Measurements from ENCODE around the gene GOLGA5.

GRCh38 chr14:92813201-92813600, 19.1 kb downstream of the GOLGA5 start:
- TF ChIP-seq EZH2 (IDR thresholded peaks at IDR 0.05; ENCODE audit: low read depth, unreplicated experiment) (no peak), ETS1 (IDR thresholded peaks at IDR 0.05) (no peak)
